Activated CD8-positive, alpha-beta memory T cell treated with anti-CD3 and anti-CD28 coated beads, Interleukin-2, amount 10 ng/mL, durations not matched to agents 7 days and 5 days (primary cell): ENCODE data around the gene KYAT1. TPM values are rescaled to one million over a fixed set of nuclear protein-coding genes. Genes with fewer than 3 reads are reported as not detected.

ENCODE experiments used
- ATAC-seq: fragments of 150-1000 bp; cut with Tn5 transposase; one replicate; pipeline ENCODE4 v1.10.0; 2021; ENCODE audit warnings: moderate library complexity
- CTCF ChIA-PET: fragments of 350-600 bp; sonication (Branson Sonifier 250); formaldehyde crosslinking; loops from one replicate; lab custom pipeline; 2021; ENCODE audit warnings: antibody characterized with exemption; lab: Charles Lee
- DNase-seq: peaks from one replicate; pipeline ENCODE4 v3.0.0-alpha.2; 2020
- H3K27ac Mint-ChIP-seq: one replicate; pipeline ENCODE4 v1.8.0; 2021; ENCODE audit warnings: mild to moderate bottlenecking, mixed read lengths
- H3K27me3 Mint-ChIP-seq: one replicate; pipeline ENCODE4 v1.8.0; 2021; ENCODE audit warnings: mixed read lengths
- H3K36me3 Mint-ChIP-seq: one replicate; pipeline ENCODE4 v1.8.0; 2021; ENCODE audit warnings: mild to moderate bottlenecking, mixed read lengths
- H3K4me1 Mint-ChIP-seq: one replicate; pipeline ENCODE4 v1.8.0; 2021; ENCODE audit warnings: mixed read lengths
- H3K4me3 Mint-ChIP-seq: one replicate; pipeline ENCODE4 v1.8.0; 2021; ENCODE audit warnings: mild to moderate bottlenecking, moderate library complexity, mixed read lengths
- H3K9me3 Mint-ChIP-seq: one replicate; pipeline ENCODE4 v1.8.0; 2022; ENCODE audit warnings: low read depth, mixed read lengths
- total RNA-seq, 2 experiments: library from RNA; stranded (reverse); gene quantifications; one replicate each; pipeline ENCODE4 v1.2.3, GENCODE V29; 2021

KYAT1 gene
- total RNA-seq, 2 experiments from 2014 or later = 12.7 to 20.6 TPM

GRCh38 chr9:128902351-128903078, 20.8 kb upstream of the KYAT1 start:
- DNase-seq (peak; percentile 96), ATAC-seq (peak; percentile 92)
- Mint-ChIP-seq H3K36me3 (peaks cover 16% of the 10 kb centered on the region), H3K4me1 (peaks cover 69% of the 10 kb centered on the region), H3K27ac (peak overlapping the region; percentile 97), H3K4me3 (peak overlapping the region; percentile 30), H3K27me3 (no peaks in the 10 kb centered on the region), H3K9me3 (no peaks in the 10 kb centered on the region)
- CTCF ChIA-PET = interaction anchor here (0.6 to 2.2 kb wide), 10 partner anchors 8 to 84 kb away, joined by 3 to 7 read pairs (median 3); partner anchors contain the start of genes ENDOG, KYAT1 and LRRC8A

- peak overlapping the region; percentile 97 for H3K27ac Mint-ChIP-seq
- H3K27me3 Mint-ChIP-seq = no peaks in the 10 kb centered on the region
- DNase-seq (peak; percentile 45), ATAC-seq (peak; percentile 25)
- peak overlapping the region; percentile 30 for H3K4me3 Mint-ChIP-seq
- peaks cover 14% of the 10 kb centered on the region for H3K36me3 Mint-ChIP-seq
- H3K9me3 Mint-ChIP-seq = no peaks in the 10 kb centered on the region
- CTCF ChIA-PET = interaction anchor here (0.6 to 2.2 kb wide), 7 partner anchors 14 to 42 kb away, joined by 3 to 7 read pairs (median 3); partner anchors contain the start of genes KYAT1 and LRRC8A
- peaks cover 72% of the 10 kb centered on the region for H3K4me1 Mint-ChIP-seq
These were observed 20.1 kb upstream of the KYAT1 start for GRCh38 chr9:128901822-128902221.

- Mint-ChIP-seq H3K36me3 (peaks cover 13% of the 10 kb centered on the region), H3K27me3 (no peaks in the 10 kb centered on the region), H3K4me1 (peaks cover 72% of the 10 kb centered on the region), H3K27ac (peak overlapping the region; percentile 97), H3K9me3 (no peaks in the 10 kb centered on the region), H3K4me3 (no peak overlapping the region)
- no peak for ATAC-seq
- CTCF ChIA-PET = interaction anchor here (0.9 to 2.2 kb wide), 3 partner anchors 14 to 27 kb away, joined by 3 to 7 read pairs (median 3); no protein-coding TSS in a partner anchor
- DNase-seq = no peak
These were observed 19.6 kb upstream of the KYAT1 start for GRCh38 chr9:128901379-128901778.

- peak; percentile 67 for DNase-seq
- Mint-ChIP-seq H3K27me3 (no peaks in the 10 kb centered on the region), H3K9me3 (no peaks in the 10 kb centered on the region), H3K27ac (peak overlapping the region; percentile 97), H3K4me3 (peak overlapping the region; percentile 49), H3K36me3 (peaks cover 17% of the 10 kb centered on the region), H3K4me1 (peaks cover 85% of the 10 kb centered on the region)
- ATAC-seq = peak; percentile 40
- CTCF ChIA-PET = interaction anchor here (0.7 to 2.2 kb wide), 6 partner anchors 15 to 36 kb away, joined by 3 to 7 read pairs (median 4); partner anchors contain the start of gene KYAT1
These were observed 18.0 kb upstream of the KYAT1 start for GRCh38 chr9:128899566-128900322.

GRCh38 chr9:128898845-128899565, 17.3 kb upstream of the KYAT1 start:
- Mint-ChIP-seq H3K36me3 (peaks cover 19% of the 10 kb centered on the region), H3K9me3 (no peaks in the 10 kb centered on the region), H3K27me3 (no peaks in the 10 kb centered on the region), H3K4me1 (peaks cover 86% of the 10 kb centered on the region), H3K27ac (peak overlapping the region; percentile 97), H3K4me3 (peak overlapping the region; percentile 49)
- ATAC-seq (no peak), DNase-seq (no peak)
- CTCF ChIA-PET = interaction anchor here (1.0 to 1.5 kb wide), 4 partner anchors 14 to 81 kb away, joined by 3 to 5 read pairs (median 4); partner anchors contain the start of gene ENDOG

- CTCF ChIA-PET = interaction anchor here (0.5 to 2.5 kb wide), 7 partner anchors 14 to 604 kb away, joined by 3 to 8 read pairs (median 4); partner anchors contain the start of genes ENDOG, KYAT1 and LRRC8A
- H3K4me1 Mint-ChIP-seq = peaks cover 83% of the 10 kb centered on the region
- ATAC-seq (no peak), DNase-seq (no peak)
- H3K4me3 Mint-ChIP-seq = no peak overlapping the region
- peak overlapping the region; percentile 97 for H3K27ac Mint-ChIP-seq
- H3K27me3 Mint-ChIP-seq = no peaks in the 10 kb centered on the region
- H3K9me3 Mint-ChIP-seq = no peaks in the 10 kb centered on the region
- H3K36me3 Mint-ChIP-seq = peaks cover 22% of the 10 kb centered on the region
These were observed 16.6 kb upstream of the KYAT1 start for GRCh38 chr9:128898382-128898781.

- Mint-ChIP-seq H3K4me1 (peaks cover 71% of the 10 kb centered on the region), H3K9me3 (no peaks in the 10 kb centered on the region), H3K27ac (peak overlapping the region; percentile 81), H3K27me3 (no peaks in the 10 kb centered on the region), H3K36me3 (peaks cover 30% of the 10 kb centered on the region), H3K4me3 (no peak overlapping the region)
- no peak for DNase-seq
- CTCF ChIA-PET = interaction anchor here (1.3 to 2.5 kb wide), 3 partner anchors 11 to 33 kb away, joined by 3 to 8 read pairs (median 5); partner anchors contain the start of genes KYAT1 and LRRC8A
- ATAC-seq = no peak
These were observed 13.8 kb upstream of the KYAT1 start for GRCh38 chr9:128895556-128895955.

- ATAC-seq (peak; percentile 59), DNase-seq (no peak)
- H3K27me3 Mint-ChIP-seq = no peaks in the 10 kb centered on the region
- H3K4me3 Mint-ChIP-seq = no peak overlapping the region
- H3K27ac Mint-ChIP-seq = peak overlapping the region; percentile 81
- H3K4me1 Mint-ChIP-seq = peaks cover 63% of the 10 kb centered on the region
- CTCF ChIA-PET = interaction anchor here (1.3 to 1.4 kb wide), 2 partner anchors 8 to 34 kb away, joined by 3 to 4 read pairs; no protein-coding TSS in a partner anchor
- peaks cover 32% of the 10 kb centered on the region for H3K36me3 Mint-ChIP-seq
- no peaks in the 10 kb centered on the region for H3K9me3 Mint-ChIP-seq
These were observed 13.0 kb upstream of the KYAT1 start for GRCh38 chr9:128894764-128895163.

- no peak overlapping the region for H3K4me3 Mint-ChIP-seq
- peaks cover 54% of the 10 kb centered on the region for H3K4me1 Mint-ChIP-seq
- peaks cover 34% of the 10 kb centered on the region for H3K36me3 Mint-ChIP-seq
- H3K27me3 Mint-ChIP-seq = no peaks in the 10 kb centered on the region
- CTCF ChIA-PET = interaction anchor here (0.7 to 1.5 kb wide), 4 partner anchors 9 to 34 kb away, joined by 3 to 4 read pairs (median 4); partner anchors contain the start of genes KYAT1 and LRRC8A
- DNase-seq (no peak), ATAC-seq (no peak)
- H3K9me3 Mint-ChIP-seq = no peaks in the 10 kb centered on the region
- peak overlapping the region; percentile 5 for H3K27ac Mint-ChIP-seq
These were observed 11.6 kb upstream of the KYAT1 start for GRCh38 chr9:128893354-128893753.

- Mint-ChIP-seq H3K9me3 (no peaks in the 10 kb centered on the region), H3K4me1 (peaks cover 49% of the 10 kb centered on the region), H3K27ac (peak overlapping the region; percentile 46), H3K4me3 (no peak overlapping the region), H3K36me3 (peaks cover 29% of the 10 kb centered on the region), H3K27me3 (no peaks in the 10 kb centered on the region)
- CTCF ChIA-PET = interaction anchor here (1.5 kb wide), 1 partner anchor 35 kb away, joined by 4 read pairs; no protein-coding TSS in a partner anchor
- peak; percentile 37 for ATAC-seq
- peak; percentile 47 for DNase-seq
These were observed 10.6 kb upstream of the KYAT1 start for GRCh38 chr9:128892221-128892921.

- CTCF ChIA-PET = interaction anchor here (0.9 to 1.5 kb wide), 2 partner anchors 28 to 36 kb away, joined by 4 read pairs; no protein-coding TSS in a partner anchor
These were observed 9.8 kb upstream of the KYAT1 start for GRCh38 chr9:128891321-128892220.

More at GRCh38 chr9:128891321-128892220, 9.8 kb upstream of the KYAT1 start:
- Mint-ChIP-seq H3K36me3 (peaks cover 27% of the 10 kb centered on the region), H3K9me3 (no peaks in the 10 kb centered on the region), H3K4me1 (peaks cover 48% of the 10 kb centered on the region), H3K27ac (peak overlapping the region; percentile 46), H3K4me3 (no peak overlapping the region), H3K27me3 (no peaks in the 10 kb centered on the region)
- DNase-seq (no peak), ATAC-seq (no peak)
